ENCODE results near the gene PSRC1. TPM values are rescaled to one million over a fixed set of nuclear protein-coding genes. Genes with fewer than 3 reads are reported as not detected.

The PSRC1 gene
- total RNA-seq, 1 donor, result 23.3 TPM

- no peak for TF ChIP-seq CTCF (IDR thresholded peaks at IDR 0.05; ENCODE audit: insufficient read depth, low read depth, low read length)
- DNase-seq (ENCODE audit: low read depth), result no peak
- peak overlapping the region; percentile 81 for H3K4me3 ChIP-seq (ENCODE audit: low read depth, low read length)
Observed at GRCh38 chr1:109283748-109284600, 1.0 kb upstream of the PSRC1 start.

- peak overlapping the region; percentile 81 for H3K4me3 ChIP-seq (ENCODE audit: low read depth, low read length)
- no peak for DNase-seq (ENCODE audit: low read depth)
- TF ChIP-seq CTCF (IDR thresholded peaks at IDR 0.05; ENCODE audit: insufficient read depth, low read depth, low read length), result peak; percentile 4
Observed at GRCh38 chr1:109282497-109282951, 421 bp downstream of the PSRC1 start.

GRCh38 chr1:109281680-109282496 is 1.1 kb downstream of the PSRC1 start:
- H3K4me3 ChIP-seq (ENCODE audit: low read depth, low read length), result peak overlapping the region; percentile 81
- peak; percentile 45 for DNase-seq (ENCODE audit: low read depth)
- no peak for TF ChIP-seq CTCF (IDR thresholded peaks at IDR 0.05; ENCODE audit: insufficient read depth, low read depth, low read length)

- no peak for DNase-seq (ENCODE audit: low read depth)
- H3K4me3 ChIP-seq (ENCODE audit: low read depth, low read length), result no peak overlapping the region
- TF ChIP-seq CTCF (IDR thresholded peaks at IDR 0.05; ENCODE audit: insufficient read depth, low read depth, low read length), result no peak
Observed at GRCh38 chr1:109280862-109281261, 2.1 kb downstream of the PSRC1 start.

GRCh38 chr1:109279615-109280278 is 3.2 kb downstream of the PSRC1 start:
- H3K4me3 ChIP-seq (ENCODE audit: low read depth, low read length), result no peak overlapping the region
- TF ChIP-seq CTCF (IDR thresholded peaks at IDR 0.05; ENCODE audit: insufficient read depth, low read depth, low read length), result no peak
- DNase-seq (ENCODE audit: low read depth), result no peak

- no peak overlapping the region for H3K4me3 ChIP-seq (ENCODE audit: low read depth, low read length)
- peak; percentile 68 for DNase-seq (ENCODE audit: low read depth)
- TF ChIP-seq CTCF (IDR thresholded peaks at IDR 0.05; ENCODE audit: insufficient read depth, low read depth, low read length), result peak; percentile 93
Observed at GRCh38 chr1:109277434-109278204, 5.3 kb downstream of the PSRC1 start.
